ENCODE measurements around the gene SP100.

Gene SP100

DNA sequence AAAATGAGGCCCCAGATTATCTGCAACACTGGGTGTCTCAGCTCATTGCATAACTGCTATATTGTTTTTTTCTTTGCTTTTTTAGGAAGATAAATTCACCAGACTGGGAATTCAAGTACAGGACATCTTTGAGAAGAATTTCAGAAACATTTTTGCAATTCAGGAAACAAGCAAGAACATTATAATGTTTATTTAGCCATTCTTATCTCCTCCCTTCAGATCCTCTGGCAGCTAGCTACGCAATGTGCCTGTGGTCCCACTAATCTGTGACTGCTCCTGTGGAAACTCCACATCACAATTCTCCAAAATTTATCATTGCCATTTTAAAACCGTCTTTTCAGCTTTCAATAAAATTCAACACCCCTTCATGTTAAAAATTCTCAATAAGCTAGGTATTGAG is 126.8 kb downstream of the SP100 start:
- no peak for DNase-seq (ENCODE audit: low read depth in 2 of 2)

- DNase-seq (ENCODE audit: low read depth in 2 of 2) = no peak
Observed at GRCh38 chr2:230552181-230552580, 136.2 kb downstream of the SP100 start.

- no peak for DNase-seq (ENCODE audit: low read depth in 2 of 2)
Observed at GRCh38 chr2:230557065-230557464, 141.1 kb downstream of the SP100 start.

GRCh38 chr2:230564805-230565779 is 149.1 kb downstream of the SP100 start:
- no peak for DNase-seq (ENCODE audit: low read depth in 2 of 2)

DNA sequence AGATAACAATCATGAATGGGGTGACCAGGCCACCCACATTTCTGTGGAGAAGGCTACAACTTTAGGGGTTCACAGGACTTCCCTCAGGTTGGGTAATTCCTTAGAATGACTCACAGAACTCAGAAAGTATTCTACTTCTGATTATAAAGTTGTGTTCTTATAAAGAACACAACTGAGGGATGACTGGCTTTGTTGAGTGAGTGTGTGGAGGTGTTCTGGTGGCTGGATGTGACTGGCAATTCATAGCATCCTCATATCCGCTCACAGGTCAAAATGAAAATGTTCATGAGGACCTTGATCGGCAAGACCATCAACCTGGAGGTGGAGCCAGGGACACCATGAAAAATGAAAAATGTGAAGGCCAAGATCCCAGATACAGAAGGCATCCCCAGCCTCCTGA is 153.3 kb downstream of the SP100 start:
- DNase-seq (ENCODE audit: low read depth in 2 of 2) = no peak

DNA sequence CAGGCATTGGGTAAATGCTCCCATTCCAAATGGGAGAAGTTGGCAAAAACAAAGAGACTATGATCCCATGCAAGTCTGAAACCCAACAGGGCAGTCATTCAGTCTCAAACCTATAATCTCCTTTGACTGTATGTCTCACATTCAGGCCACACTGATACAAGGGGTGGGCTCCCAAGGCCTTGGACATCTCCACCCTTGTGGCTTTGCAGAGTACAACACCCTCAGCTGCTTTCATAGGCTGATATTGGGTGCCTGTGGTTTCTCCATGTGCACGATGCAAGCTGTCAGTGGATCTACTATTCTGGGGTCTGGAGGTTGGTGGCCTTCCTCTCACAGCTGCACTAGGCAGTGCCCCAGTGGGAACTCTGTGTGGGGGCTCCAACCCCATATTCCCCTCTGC is 155.0 kb downstream of the SP100 start:
- DNase-seq (ENCODE audit: low read depth in 2 of 2) = no peak

GRCh38 chr2:230575642-230576324 is 159.8 kb downstream of the SP100 start:
- peak; percentile 50 to 57 for DNase-seq (ENCODE audit: low read depth in 2 of 2)

- no peak for DNase-seq (ENCODE audit: low read depth in 2 of 2)
Observed at GRCh38 chr2:230577114-230577513, 161.1 kb downstream of the SP100 start.

- no peak for DNase-seq (ENCODE audit: low read depth in 2 of 2)
Observed at GRCh38 chr2:230578106-230578505, 162.1 kb downstream of the SP100 start.

GRCh38 chr2:230582851-230583283 is 166.9 kb downstream of the SP100 start:
- no peak for DNase-seq (ENCODE audit: low read depth in 2 of 2)

DNA sequence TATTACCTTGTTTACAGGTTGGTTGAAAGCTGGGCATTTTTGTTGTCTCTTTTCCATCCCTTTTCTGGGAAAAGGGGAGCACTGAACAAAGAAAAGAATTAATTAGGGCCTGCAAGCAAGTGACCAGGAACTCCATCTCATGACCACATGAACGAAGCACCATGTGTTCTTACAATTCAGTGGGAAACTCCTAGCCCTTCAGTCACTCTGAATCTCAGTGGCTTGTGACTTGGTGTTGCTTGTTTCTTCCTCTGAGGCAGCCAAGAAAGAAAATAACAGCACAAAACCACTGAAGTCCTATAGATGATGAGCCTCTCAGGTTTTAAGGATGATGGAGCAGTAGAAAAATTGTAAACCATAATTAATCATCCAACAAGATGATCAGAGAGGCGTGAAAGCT is 167.6 kb downstream of the SP100 start:
- DNase-seq (ENCODE audit: low read depth in 2 of 2) = no peak

GRCh38 chr2:230586328-230586982 is 170.5 kb downstream of the SP100 start:
- DNase-seq (ENCODE audit: low read depth in 2 of 2) = no peak

- no peak for DNase-seq (ENCODE audit: low read depth in 2 of 2)
Observed at GRCh38 chr2:230589025-230589424, 173.0 kb downstream of the SP100 start.

- DNase-seq (ENCODE audit: low read depth in 2 of 2) = no peak
Observed at GRCh38 chr2:230589497-230590015, 173.6 kb downstream of the SP100 start.

- no peak for DNase-seq (ENCODE audit: low read depth in 2 of 2)
Observed at GRCh38 chr2:230590333-230590732, 174.3 kb downstream of the SP100 start.

- no peak for DNase-seq (ENCODE audit: low read depth in 2 of 2)
Observed at GRCh38 chr2:230591850-230592249, 175.8 kb downstream of the SP100 start.

- DNase-seq (ENCODE audit: low read depth in 2 of 2) = no peak
Observed at GRCh38 chr2:230592775-230593174, 176.8 kb downstream of the SP100 start.

Data from stimulated activated CD8-positive, alpha-beta memory T cell treated with anti-CD3 and anti-CD28 coated beads, Interleukin-15, amount 100 ng/mL, for 4 hours (primary cell).